NB4 (cell line): ENCODE results near the gene PAH.

Experiments
- MYC ChIP-seq: IDR thresholded peaks from 2 replicates; pipeline ENCODE4 v1.6.1; 2011; ENCODE audit warnings: low read depth, low read length
- POLR2A ChIP-seq: IDR thresholded peaks from 2 replicates; pipeline ENCODE4 v1.6.1; 2011; ENCODE audit warnings: mild to moderate bottlenecking; ENCODE audit not compliant: insufficient read length; ENCODE audit errors: extremely low read depth
- TF ChIP-seq, protein P1 (sequence below): IDR thresholded peaks from one replicate; pipeline ENCODE4 v1.5.1; 2012; ENCODE audit warnings: low read depth, low read length
- TF ChIP-seq, protein P2 (sequence below): IDR thresholded peaks from 2 replicates; pipeline ENCODE4 v1.6.1; 2011; ENCODE audit warnings: low read depth, low read length

- TF ChIP-seq, protein P1, sequence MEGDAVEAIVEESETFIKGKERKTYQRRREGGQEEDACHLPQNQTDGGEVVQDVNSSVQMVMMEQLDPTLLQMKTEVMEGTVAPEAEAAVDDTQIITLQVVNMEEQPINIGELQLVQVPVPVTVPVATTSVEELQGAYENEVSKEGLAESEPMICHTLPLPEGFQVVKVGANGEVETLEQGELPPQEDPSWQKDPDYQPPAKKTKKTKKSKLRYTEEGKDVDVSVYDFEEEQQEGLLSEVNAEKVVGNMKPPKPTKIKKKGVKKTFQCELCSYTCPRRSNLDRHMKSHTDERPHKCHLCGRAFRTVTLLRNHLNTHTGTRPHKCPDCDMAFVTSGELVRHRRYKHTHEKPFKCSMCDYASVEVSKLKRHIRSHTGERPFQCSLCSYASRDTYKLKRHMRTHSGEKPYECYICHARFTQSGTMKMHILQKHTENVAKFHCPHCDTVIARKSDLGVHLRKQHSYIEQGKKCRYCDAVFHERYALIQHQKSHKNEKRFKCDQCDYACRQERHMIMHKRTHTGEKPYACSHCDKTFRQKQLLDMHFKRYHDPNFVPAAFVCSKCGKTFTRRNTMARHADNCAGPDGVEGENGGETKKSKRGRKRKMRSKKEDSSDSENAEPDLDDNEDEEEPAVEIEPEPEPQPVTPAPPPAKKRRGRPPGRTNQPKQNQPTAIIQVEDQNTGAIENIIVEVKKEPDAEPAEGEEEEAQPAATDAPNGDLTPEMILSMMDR: no peak
- TF ChIP-seq POLR2A (no peak), MYC (no peak)
- TF ChIP-seq, protein P2, sequence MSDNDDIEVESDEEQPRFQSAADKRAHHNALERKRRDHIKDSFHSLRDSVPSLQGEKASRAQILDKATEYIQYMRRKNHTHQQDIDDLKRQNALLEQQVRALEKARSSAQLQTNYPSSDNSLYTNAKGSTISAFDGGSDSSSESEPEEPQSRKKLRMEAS: no peak
Observed at GRCh38 chr12:102907918-102908317, 9.1 kb downstream of the PAH start.
